Activated effector memory CD4-positive, alpha-beta T cell treated with Interleukin-2 at 50 U/mL for 16 hours (primary cell): ENCODE data around the gene CCDC7.
"Not testable (repeated sequence)": the region's sequence is repeated elsewhere in the genome, so short reads cannot be mapped to it uniquely, and the experiment has no call there.

ENCODE experiments used
- DNase-seq: peaks from one replicate; pipeline ENCODE4 v3.0.0-alpha.2; 2020

CCDC7 gene

GRCh38 chr10:32459051-32459698 lies 13.2 kb downstream of the CCDC7 start:
- peak; percentile 37 for DNase-seq

GRCh38 chr10:32461203-32461602 lies 15.3 kb downstream of the CCDC7 start:
- no peak for DNase-seq

GRCh38 chr10:32471232-32471631 lies 25.3 kb downstream of the CCDC7 start:
- DNase-seq: no peak

GRCh38 chr10:32477499-32477898 lies 31.6 kb downstream of the CCDC7 start:
- no peak for DNase-seq

GRCh38 chr10:32481606-32482005 lies 35.7 kb downstream of the CCDC7 start:
- no peak for DNase-seq

GRCh38 chr10:32483019-32483502 lies 37.1 kb downstream of the CCDC7 start:
- not testable (repeated sequence) for DNase-seq

GRCh38 chr10:32488038-32488437 lies 42.1 kb downstream of the CCDC7 start:
- not testable (repeated sequence) for DNase-seq

GRCh38 chr10:32489158-32489557 lies 43.2 kb downstream of the CCDC7 start:
- no peak for DNase-seq

- no peak for DNase-seq
Measured at GRCh38 chr10:32489901-32490300, 44.0 kb downstream of the CCDC7 start.

GRCh38 chr10:32494562-32494961 lies 48.6 kb downstream of the CCDC7 start:
- DNase-seq: not testable (repeated sequence)

- DNase-seq: not testable (repeated sequence)
Measured at GRCh38 chr10:32500136-32500535, 54.2 kb downstream of the CCDC7 start.

- no peak for DNase-seq
Measured at GRCh38 chr10:32501906-32502305, 56.0 kb downstream of the CCDC7 start.

GRCh38 chr10:32505762-32506420 lies 60.0 kb downstream of the CCDC7 start:
- DNase-seq: not testable (repeated sequence)

GRCh38 chr10:32511599-32511998 lies 65.7 kb downstream of the CCDC7 start:
- DNase-seq: no peak

- no peak for DNase-seq
Measured at GRCh38 chr10:32516567-32517495, 70.9 kb downstream of the CCDC7 start.

- DNase-seq: no peak
Measured at GRCh38 chr10:32530231-32530630, 84.3 kb downstream of the CCDC7 start.

GRCh38 chr10:32538256-32538655 lies 92.3 kb downstream of the CCDC7 start:
- no peak for DNase-seq

- no peak for DNase-seq
Measured at GRCh38 chr10:32540691-32541470, 94.9 kb downstream of the CCDC7 start.

GRCh38 chr10:32548208-32548607 lies 102.3 kb downstream of the CCDC7 start:
- no peak for DNase-seq

GRCh38 chr10:32556783-32557395 lies 110.9 kb downstream of the CCDC7 start:
- no peak for DNase-seq

- DNase-seq: not testable (repeated sequence)
Measured at GRCh38 chr10:32562695-32563094, 116.8 kb downstream of the CCDC7 start.

- DNase-seq: no peak
Measured at GRCh38 chr10:32577448-32577847, 131.5 kb downstream of the CCDC7 start.
